GM19438 (cell line): ENCODE results near the gene VCL.
"Not testable (repeated sequence)": the region's sequence is repeated elsewhere in the genome, so short reads cannot be mapped to it uniquely, and the experiment has no call there.

Source experiments
- ATAC-seq: cut with Tn5 transposase; IDR thresholded peaks from one replicate; pipeline ENCODE4 v1.9.1; 2021; ENCODE audit warnings: low read depth; ENCODE audit not compliant: unreplicated experiment

Gene VCL

GRCh38 chr10:74139981-74140380, 142.1 kb downstream of the VCL start:
- no peak for ATAC-seq

DNA sequence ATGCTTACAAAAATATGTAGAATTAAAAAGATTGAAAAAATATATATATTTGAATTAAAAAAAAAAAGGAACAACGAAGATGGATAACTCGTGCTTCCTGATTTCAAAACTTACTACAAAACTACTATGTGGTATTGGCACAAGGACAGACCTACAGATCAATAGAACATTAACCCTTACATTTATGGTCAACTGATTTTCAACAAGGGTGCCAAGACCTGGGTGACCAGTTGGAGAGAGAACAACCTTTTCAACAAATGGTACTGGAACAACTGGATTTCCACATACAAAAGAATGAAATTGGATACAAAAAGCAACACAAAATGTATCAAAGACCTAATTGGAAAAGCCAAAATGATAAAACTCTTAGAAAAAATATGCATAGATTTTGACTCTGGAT, 142.6 kb downstream of the VCL start:
- ATAC-seq = no peak

- ATAC-seq = no peak
Observed at GRCh38 chr10:74145133-74145532, 147.2 kb downstream of the VCL start.

GRCh38 chr10:74146980-74147379, 149.1 kb downstream of the VCL start:
- ATAC-seq = not testable (repeated sequence)

GRCh38 chr10:74150204-74150989, 152.5 kb downstream of the VCL start, which contains the start of gene AP3M1:
TSS of gene AP3M1 (minus strand) at chr10:74150828. CDS start at chr10:74138379, 12,449 bp downstream.
- ATAC-seq = peak; percentile 44

DNA sequence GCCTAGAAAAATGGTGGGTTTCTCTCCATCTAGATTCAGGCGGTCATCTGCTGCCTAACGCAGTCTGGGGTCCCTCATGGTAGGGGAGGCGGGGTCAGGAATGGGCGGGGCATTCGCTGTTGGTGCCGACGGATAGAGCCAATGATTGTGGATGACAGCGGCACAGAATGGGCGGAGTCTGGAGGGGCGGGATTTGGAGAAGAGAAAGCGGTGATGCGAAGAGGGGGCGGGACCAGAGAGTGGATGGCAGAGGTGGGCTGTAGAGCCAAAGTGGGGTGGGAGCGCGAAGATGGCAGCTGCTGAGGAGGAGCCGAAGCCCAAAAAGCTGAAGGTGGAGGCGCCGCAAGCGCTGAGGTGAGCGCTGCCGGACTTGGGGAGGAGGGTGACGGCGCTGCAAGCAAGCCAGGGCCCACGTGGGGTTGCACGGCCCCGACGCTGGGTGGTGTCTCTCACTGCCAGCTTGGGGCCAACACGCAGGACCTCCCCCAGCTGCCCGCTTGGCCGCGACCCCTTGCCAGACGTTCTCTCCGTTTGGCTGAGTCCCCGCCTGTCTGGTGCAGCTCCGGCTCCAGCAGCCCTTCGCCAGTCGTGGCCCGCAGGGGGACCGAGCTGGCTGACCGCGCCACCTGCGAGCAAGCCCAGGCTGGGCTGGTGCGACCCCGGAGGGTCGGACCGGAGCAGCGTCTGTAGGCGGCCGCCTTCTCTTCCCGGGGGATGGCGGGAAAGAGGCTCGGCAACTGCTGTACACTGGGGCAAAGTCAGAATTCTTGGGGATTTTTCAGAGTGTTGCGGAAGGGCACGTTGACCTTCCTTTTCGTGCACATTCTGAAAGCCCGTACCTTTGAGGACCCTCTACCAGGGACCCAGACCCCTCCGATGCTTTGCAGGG, 153.3 kb downstream of the VCL start, which contains the start of gene ADK:
TSS of gene ADK (plus strand) at position 232 of the 889 bp plus-strand sequence. CDS start at position 290, 58 bp downstream.
- peak; percentile 80 for ATAC-seq

DNA sequence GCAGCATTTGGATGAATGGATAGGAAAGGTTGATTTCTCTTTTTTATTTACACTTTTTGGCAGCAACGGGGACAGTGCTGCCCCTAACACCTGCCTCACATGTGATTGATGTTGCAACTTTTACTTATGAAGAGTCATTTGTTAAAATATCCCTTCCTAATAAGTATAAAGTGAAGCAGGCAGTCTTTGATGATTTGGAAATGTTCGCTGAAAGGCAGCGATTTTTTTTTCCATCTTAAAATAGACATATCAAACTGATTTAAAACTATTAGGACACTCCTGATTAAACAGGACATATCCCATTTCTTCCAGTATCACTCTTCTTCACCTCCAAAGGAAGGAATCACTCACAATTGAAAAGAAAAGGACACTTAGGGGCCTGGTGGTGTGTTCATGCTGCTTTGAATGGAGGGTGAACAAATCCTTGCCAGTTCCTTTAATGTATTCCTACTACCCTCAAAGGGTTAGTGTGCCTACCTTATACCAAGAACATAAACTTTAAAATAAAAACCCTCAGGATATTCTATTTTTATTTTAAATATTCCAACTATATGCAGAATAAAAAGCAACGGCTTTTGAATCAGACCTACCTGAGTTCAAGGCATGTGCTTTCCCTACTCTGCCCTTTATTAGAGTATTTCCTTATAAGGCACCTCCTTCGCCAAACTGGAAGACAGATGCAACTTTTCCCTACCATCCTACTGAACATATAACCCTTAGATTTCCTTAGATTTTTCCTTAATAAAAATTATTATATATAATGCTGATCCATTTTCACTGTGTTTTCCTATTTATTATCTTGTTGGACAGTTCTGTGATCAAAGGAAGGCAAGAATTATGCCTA, 154.2 kb downstream of the VCL start:
- ATAC-seq = no peak

DNA sequence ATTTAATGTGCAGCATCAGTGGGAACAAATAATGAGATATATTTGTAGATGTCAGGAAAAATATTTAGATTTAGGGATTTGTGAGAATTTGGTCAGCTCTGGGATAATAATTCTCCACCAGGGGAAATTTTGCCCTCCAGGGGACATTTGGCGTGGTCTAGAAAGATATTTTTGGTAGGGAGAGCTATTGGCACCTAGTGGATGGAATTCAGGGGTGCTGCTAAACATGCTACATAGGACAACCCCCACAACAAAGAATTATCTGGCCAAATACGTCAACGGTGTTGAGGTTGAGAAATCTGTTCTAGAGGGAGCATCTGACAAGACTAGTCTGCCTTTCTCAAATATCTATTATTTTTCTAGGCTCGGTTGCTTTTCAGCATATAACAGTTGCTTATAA, 155.2 kb downstream of the VCL start:
- no peak for ATAC-seq

DNA sequence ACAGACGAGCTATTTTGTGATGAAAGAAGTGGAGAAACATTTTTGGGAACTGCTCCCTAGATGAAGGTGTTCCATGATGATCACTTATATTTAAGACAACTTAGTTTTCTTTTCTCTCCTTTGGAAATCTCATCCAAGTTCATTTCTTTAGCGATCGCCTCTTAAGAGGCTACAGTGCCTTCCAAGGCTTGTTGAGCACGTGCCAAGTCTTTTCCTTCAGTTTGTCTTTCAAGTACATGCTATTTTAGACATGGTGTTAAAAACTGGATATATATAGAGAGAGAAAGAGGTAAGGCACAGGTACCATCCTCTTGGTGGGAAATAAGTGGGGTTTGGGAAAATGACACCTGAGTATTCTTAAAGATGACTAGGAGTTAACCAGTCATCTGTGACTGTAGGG, 155.8 kb downstream of the VCL start:
- ATAC-seq = no peak

GRCh38 chr10:74156919-74157289, 159.0 kb downstream of the VCL start:
- ATAC-seq = no peak

DNA sequence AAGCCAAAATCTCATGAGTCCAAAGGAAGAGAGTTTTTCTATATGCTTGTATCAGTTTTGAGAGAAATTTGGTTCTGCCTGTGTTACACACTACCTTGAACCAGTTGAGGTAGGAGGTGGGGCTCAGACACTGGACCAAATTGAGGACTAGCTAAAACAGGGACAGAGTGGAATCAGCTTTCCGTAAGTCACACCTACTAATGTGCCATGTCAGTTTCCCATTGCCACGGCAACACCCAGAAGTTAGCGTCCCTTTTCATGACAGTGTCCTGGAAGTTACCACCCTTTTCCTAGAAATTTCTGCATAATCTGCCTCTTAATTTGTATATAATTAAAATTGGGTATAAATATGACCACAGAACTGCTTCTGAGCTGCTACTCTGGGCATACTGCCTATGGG, 162.1 kb downstream of the VCL start:
- no peak for ATAC-seq

- ATAC-seq = no peak
Observed at GRCh38 chr10:74163319-74164068, 165.6 kb downstream of the VCL start.

DNA sequence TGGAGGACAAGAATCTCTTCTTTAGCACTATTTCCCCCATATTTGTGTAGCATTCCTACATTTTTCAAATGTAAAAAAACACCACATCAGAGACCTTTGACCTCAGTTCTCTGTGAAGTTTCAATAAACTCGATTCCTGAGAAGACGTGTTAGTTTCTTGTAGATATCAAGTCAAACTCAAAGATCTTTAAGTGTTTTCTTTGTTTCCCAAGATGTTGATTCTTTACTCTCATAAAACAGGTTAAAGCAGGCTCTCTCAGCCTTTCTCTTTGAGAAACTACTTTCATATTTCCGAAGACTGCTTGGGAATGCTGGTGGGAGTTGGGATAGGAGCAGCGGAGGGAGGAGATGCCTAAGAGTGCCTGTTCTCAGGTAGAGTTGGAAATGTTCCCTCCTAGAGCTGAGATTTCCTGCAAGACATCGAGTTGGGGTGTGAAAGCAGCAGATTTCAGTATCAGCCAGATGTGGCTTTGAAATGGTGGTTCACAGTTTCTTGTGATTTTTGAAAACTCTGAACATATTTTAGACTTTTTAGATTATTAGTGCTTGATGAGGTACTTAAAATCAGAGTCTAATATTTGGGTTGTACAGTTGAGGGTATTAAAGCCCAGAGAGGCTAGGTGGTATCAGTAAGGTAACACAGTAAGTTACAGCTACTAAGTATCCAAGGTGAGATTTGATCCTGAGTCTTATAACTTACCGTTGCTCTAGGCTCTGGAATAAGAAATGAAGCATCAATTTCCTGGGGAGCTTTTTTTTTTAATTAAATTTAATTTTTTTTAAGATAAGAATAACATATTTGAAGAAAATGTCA, 167.0 kb downstream of the VCL start:
- no peak for ATAC-seq

DNA sequence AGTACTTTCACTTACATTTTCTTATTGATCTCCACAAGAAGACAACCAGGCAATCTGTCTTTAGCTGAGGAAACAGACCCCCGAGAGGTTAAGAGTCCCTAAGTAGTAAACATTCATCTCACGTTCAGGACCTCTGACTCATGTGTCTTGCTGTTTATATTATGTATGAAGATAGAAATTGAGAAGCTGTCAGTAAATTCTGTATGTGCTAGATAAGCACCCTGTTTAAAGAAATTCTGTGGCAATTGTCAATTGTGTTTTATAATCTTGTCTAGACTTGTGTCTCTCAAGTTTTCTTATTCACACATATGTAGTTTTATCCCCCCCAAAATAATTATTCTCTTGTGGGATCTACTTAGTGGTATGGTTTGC, 167.6 kb downstream of the VCL start:
- no peak for ATAC-seq

GRCh38 chr10:74167443-74167842, 169.5 kb downstream of the VCL start:
- no peak for ATAC-seq
